SK-N-MC (cell line): ENCODE measurements around the gene PLD1.

Source experiments
- EZH2 ChIP-seq: fragments of 200-600 bp; sonication (generic); IDR thresholded peaks from one replicate; pipeline ENCODE4 v1.6.1; 2017; ENCODE audit warnings: antibody characterized with exemption
- FOXP2 ChIP-seq: optimal IDR thresholded peaks from 2 replicates; pipeline ENCODE3; 2011; ENCODE audit warnings: mild to moderate bottlenecking, moderate library complexity; ENCODE audit not compliant: insufficient read depth; ENCODE audit errors: extremely low read length, control extremely low read depth
- POLR2AphosphoS5 ChIP-seq: IDR thresholded peaks from 2 replicates; pipeline ENCODE4 v1.6.1; 2012; ENCODE audit warnings: mild to moderate bottlenecking, low read depth, low read length, borderline replicate concordance

GRCh38 chr3:171704814-171705213, 105.5 kb downstream of the PLD1 start:
- TF ChIP-seq POLR2AphosphoS5 (no peak), EZH2 (no peak), FOXP2 (no peak)
